ENCODE data around the gene CSNK1G2. TPM values are rescaled to one million over a fixed set of nuclear protein-coding genes. Genes with fewer than 3 reads are reported as not detected.

CSNK1G2 gene
- total and polyA plus RNA-seq, 2 of the 13 experiments (the other 11 are each of a cell fraction or from before 2014, with no cell fraction given): 53.8 to 72.5 TPM

DNA sequence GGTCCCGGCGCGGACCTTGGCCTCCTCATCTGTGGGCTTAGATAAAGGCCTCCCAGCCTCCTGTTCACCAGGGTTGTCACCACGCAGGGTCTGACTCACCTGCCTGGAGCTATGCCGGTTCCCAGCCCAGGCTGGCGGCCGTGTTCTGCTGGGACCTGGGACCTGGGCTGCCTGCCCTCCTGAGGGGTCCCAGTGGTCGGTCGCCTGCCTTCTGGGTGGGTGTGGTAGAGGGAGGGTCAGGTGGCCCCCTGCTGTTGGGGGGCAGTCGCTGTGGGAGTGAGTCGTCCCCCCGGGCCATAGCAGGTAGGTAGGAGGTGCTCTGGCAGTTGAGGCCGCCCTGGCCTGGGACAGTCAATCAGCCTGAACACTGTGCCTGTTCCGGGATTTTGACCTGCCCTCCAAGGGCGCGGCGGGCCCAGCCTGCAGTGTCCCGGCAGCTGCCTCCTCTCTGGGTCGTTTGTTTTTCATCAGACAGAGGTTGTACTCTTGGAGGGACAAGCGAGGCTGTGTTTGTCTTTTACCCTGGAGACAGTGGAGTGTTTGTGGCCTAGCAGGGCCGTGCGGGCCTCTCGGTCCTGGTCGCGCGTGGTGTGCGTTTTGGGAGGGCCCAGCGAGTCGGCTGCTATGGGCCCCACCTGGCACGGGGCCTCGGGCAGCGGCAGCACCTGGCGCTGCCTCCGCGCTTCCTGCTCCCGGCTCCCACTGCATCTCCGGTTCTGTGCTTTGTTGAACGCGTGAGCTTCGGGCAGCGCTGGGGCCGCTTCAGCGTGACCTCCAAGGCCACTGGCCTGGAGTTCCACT is 33.2 kb upstream of the CSNK1G2 start (continued):
- TF ChIP-seq, protein P1, sequence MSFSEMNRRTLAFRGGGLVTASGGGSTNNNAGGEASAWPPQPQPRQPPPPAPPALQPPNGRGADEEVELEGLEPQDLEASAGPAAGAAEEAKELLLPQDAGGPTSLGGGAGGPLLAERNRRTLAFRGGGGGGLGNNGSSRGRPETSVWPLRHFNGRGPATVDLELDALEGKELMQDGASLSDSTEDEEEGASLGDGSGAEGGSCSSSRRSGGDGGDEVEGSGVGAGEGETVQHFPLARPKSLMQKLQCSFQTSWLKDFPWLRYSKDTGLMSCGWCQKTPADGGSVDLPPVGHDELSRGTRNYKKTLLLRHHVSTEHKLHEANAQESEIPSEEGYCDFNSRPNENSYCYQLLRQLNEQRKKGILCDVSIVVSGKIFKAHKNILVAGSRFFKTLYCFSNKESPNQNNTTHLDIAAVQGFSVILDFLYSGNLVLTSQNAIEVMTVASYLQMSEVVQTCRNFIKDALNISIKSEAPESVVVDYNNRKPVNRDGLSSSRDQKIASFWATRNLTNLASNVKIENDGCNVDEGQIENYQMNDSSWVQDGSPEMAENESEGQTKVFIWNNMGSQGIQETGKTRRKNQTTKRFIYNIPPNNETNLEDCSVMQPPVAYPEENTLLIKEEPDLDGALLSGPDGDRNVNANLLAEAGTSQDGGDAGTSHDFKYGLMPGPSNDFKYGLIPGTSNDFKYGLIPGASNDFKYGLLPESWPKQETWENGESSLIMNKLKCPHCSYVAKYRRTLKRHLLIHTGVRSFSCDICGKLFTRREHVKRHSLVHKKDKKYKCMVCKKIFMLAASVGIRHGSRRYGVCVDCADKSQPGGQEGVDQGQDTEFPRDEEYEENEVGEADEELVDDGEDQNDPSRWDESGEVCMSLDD (CRISPR knock-in tag; IDR thresholded peaks at IDR 0.05; ENCODE audit: borderline replicate concordance): 0 out of 2 replicates have a peak, but pooled peaks have one; percentile 25
- TF ChIP-seq RFXAP (CRISPR knock-in tag; IDR thresholded peaks at IDR 0.05; ENCODE audit: borderline replicate concordance): 0 out of 2 replicates have a peak, but pooled peaks have one; percentile 40
- TF ChIP-seq SMAD9 (CRISPR knock-in tag; IDR thresholded peaks at IDR 0.05): no peak
- no peak for TF ChIP-seq SNAPC2 (CRISPR knock-in tag; IDR thresholded peaks at IDR 0.05)
- TF ChIP-seq ZSCAN12 (CRISPR knock-in tag; IDR thresholded peaks at IDR 0.05): no peak
- TF ChIP-seq, protein P2, sequence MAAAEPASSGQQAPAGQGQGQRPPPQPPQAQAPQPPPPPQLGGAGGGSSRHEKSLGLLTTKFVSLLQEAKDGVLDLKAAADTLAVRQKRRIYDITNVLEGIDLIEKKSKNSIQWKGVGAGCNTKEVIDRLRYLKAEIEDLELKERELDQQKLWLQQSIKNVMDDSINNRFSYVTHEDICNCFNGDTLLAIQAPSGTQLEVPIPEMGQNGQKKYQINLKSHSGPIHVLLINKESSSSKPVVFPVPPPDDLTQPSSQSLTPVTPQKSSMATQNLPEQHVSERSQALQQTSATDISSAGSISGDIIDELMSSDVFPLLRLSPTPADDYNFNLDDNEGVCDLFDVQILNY (CRISPR knock-in tag; conservative IDR thresholded peaks at IDR 0.05): no peak
- TF ChIP-seq ISX (CRISPR knock-in tag; conservative IDR thresholded peaks at IDR 0.05): no peak
- no peak for TF ChIP-seq MAFF (IDR thresholded peaks at IDR 0.05; ENCODE audit: low read depth, low read length)
- TF ChIP-seq, protein P3, sequence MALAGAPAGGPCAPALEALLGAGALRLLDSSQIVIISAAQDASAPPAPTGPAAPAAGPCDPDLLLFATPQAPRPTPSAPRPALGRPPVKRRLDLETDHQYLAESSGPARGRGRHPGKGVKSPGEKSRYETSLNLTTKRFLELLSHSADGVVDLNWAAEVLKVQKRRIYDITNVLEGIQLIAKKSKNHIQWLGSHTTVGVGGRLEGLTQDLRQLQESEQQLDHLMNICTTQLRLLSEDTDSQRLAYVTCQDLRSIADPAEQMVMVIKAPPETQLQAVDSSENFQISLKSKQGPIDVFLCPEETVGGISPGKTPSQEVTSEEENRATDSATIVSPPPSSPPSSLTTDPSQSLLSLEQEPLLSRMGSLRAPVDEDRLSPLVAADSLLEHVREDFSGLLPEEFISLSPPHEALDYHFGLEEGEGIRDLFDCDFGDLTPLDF (CRISPR knock-in tag; IDR thresholded peaks at IDR 0.05): no peak
- no peak for TF ChIP-seq ZNF660 (CRISPR knock-in tag; IDR thresholded peaks at IDR 0.05; ENCODE audit: borderline replicate concordance, low read depth)
- no peak for TF ChIP-seq ZNF460 (CRISPR knock-in tag; IDR thresholded peaks at IDR 0.05; ENCODE audit: borderline replicate concordance)
- TF ChIP-seq, protein P4, sequence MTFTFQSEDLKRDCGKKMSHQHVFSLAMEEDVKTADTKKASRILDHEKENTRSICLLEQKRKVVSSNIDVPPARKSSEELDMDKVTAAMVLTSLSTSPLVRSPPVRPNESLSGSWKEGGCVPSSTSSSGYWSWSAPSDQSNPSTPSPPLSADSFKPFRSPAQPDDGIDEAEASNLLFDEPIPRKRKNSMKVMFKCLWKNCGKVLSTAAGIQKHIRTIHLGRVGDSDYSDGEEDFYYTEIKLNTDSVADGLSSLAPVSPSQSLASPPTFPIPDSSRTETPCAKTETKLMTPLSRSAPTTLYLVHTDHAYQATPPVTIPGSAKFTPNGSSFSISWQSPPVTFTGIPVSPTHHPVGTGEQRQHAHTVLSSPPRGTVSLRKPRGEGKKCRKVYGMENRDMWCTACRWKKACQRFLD (CRISPR knock-in tag; IDR thresholded peaks at IDR 0.05; ENCODE audit: borderline replicate concordance): 0 out of 2 replicates have a peak, but pooled peaks have one; percentile 68
- TF ChIP-seq RARG (CRISPR knock-in tag; IDR thresholded peaks at IDR 0.05; ENCODE audit: low read depth): no peak
- TF ChIP-seq ZNF543 (CRISPR knock-in tag; IDR thresholded peaks at IDR 0.05): no peak
- no peak for TF ChIP-seq TEAD2 (CRISPR knock-in tag; IDR thresholded peaks at IDR 0.05)
- TF ChIP-seq EEA1 (CRISPR knock-in tag; IDR thresholded peaks at IDR 0.05; ENCODE audit: borderline replicate concordance): no peak
- TF ChIP-seq, protein P5, sequence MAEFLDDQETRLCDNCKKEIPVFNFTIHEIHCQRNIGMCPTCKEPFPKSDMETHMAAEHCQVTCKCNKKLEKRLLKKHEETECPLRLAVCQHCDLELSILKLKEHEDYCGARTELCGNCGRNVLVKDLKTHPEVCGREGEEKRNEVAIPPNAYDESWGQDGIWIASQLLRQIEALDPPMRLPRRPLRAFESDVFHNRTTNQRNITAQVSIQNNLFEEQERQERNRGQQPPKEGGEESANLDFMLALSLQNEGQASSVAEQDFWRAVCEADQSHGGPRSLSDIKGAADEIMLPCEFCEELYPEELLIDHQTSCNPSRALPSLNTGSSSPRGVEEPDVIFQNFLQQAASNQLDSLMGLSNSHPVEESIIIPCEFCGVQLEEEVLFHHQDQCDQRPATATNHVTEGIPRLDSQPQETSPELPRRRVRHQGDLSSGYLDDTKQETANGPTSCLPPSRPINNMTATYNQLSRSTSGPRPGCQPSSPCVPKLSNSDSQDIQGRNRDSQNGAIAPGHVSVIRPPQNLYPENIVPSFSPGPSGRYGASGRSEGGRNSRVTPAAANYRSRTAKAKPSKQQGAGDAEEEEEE (CRISPR knock-in tag; IDR thresholded peaks at IDR 0.05; ENCODE audit: borderline replicate concordance): no peak
- TF ChIP-seq ZNF432 (CRISPR knock-in tag; IDR thresholded peaks at IDR 0.05; ENCODE audit: borderline replicate concordance): no peak
- TF ChIP-seq ZSCAN21 (CRISPR knock-in tag; IDR thresholded peaks at IDR 0.05; ENCODE audit: borderline replicate concordance): peak; percentile 21; the same call in 1 of the 2 replicates
- peak in 1 of 2 experiments; percentile 41; a peak in 3 of 4 replicates for TF ChIP-seq POLR2A (IDR thresholded peaks at IDR 0.05; ENCODE audit: insufficient read depth in 1 of 2, low read depth in 2 of 2, low read length in 2 of 2)
- TF ChIP-seq ZFP82 (CRISPR knock-in tag; IDR thresholded peaks at IDR 0.05; ENCODE audit: borderline replicate concordance): no peak
- no peak for TF ChIP-seq ATM (IDR thresholded peaks at IDR 0.05; ENCODE audit: borderline replicate concordance)
